Measurements from ENCODE around the gene ARMC2. TPM values are rescaled to one million over a fixed set of nuclear protein-coding genes. Genes with fewer than 3 reads are reported as not detected.

ARMC2 gene
- polyA plus RNA-seq, 2 of the 4 experiments (the other 2 are of a cell fraction), result 2.1 to 4.9 TPM

DNA sequence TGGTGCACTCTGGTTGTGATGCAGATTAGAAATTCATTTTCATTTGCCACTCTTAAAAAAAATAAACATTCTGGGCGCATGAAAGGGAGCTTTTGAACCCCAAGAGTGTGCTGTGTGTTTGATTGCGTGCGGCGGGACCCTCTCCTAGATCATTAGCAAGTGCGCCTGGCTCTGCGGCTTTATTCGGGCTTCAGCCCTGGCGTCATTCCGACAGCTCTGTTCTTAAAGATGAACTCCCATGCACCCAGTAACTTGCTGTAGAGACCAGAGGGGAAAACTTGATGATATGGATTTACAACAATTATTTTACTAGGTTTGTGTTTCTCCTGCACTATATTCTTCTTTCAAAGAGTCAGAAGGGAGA is 48.9 kb upstream of the ARMC2 start:
- TF ChIP-seq RFX5 (IDR thresholded peaks at IDR 0.05) (no peak), HOXA7 (CRISPR knock-in tag; IDR thresholded peaks at IDR 0.05) (no peak), HOXB5 (CRISPR knock-in tag; IDR thresholded peaks at IDR 0.05) (no peak), FOXS1 (CRISPR knock-in tag; IDR thresholded peaks at IDR 0.05) (no peak), KDM1A (IDR thresholded peaks at IDR 0.05; ENCODE audit: low read depth) (no peak), SREBF2 (IDR thresholded peaks at IDR 0.05) (no peak), FOSB (CRISPR knock-in tag; IDR thresholded peaks at IDR 0.05) (no peak), HDAC2 (IDR thresholded peaks at IDR 0.05) (no peak), HOXB13 (CRISPR knock-in tag; IDR thresholded peaks at IDR 0.05; ENCODE audit: low read depth) (no peak), HMGXB4 (CRISPR knock-in tag; IDR thresholded peaks at IDR 0.05; ENCODE audit: borderline replicate concordance) (no peak), CBX2 (IDR thresholded peaks at IDR 0.05; ENCODE audit: borderline replicate concordance, low read depth) (no peak)
- TF ChIP-seq, protein P1, sequence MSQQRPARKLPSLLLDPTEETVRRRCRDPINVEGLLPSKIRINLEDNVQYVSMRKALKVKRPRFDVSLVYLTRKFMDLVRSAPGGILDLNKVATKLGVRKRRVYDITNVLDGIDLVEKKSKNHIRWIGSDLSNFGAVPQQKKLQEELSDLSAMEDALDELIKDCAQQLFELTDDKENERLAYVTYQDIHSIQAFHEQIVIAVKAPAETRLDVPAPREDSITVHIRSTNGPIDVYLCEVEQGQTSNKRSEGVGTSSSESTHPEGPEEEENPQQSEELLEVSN (IDR thresholded peaks at IDR 0.05; ENCODE audit: borderline replicate concordance, low read depth), result no peak
- Histone ChIP-seq H3K4me3 (no peak overlapping the region), H3K9me3 (no peaks in the 10 kb centered on the region), H3K4me2 (no peak overlapping the region), H3K27ac (no peak overlapping the region), H3K4me1 (no peaks in the 10 kb centered on the region)
- CTCF ChIA-PET, result no interaction called here
- WGBS (ENCODE audit: missing lambda C conversion rate), result 80% methylated on average over 9 of the region's 9 CpGs
- FAIRE-seq (no peak), ATAC-seq (no peak), DNase-seq (ENCODE audit: low read depth in 1 of 2, low spot score in 1 of 2) (no peak)
- POLR2A ChIA-PET, result no interaction called here

GRCh38 chr6:108799791-108800190 is 48.4 kb upstream of the ARMC2 start:
- WGBS (ENCODE audit: missing lambda C conversion rate), result 89% methylated on average over 1 of the region's 1 CpG

GRCh38 chr6:108800427-108800864 is 47.8 kb upstream of the ARMC2 start:
- CTCF ChIA-PET, result interaction anchor here (0.6 kb wide), 1 partner anchor 236 kb away, joined by 3 read pairs; no protein-coding TSS in a partner anchor
- ATAC-seq (no peak), DNase-seq (ENCODE audit: low read depth in 1 of 2, low spot score in 1 of 2) (no peak), FAIRE-seq (no peak)
- TF ChIP-seq HOXB13 (CRISPR knock-in tag; IDR thresholded peaks at IDR 0.05; ENCODE audit: low read depth) (no peak), MAFK (IDR thresholded peaks at IDR 0.05; ENCODE audit: partially characterized antibody) (no peak), ZSCAN20 (CRISPR knock-in tag; IDR thresholded peaks at IDR 0.05) (no peak), EHF (CRISPR knock-in tag; IDR thresholded peaks at IDR 0.05) (no peak)
- TF ChIP-seq, protein P2, sequence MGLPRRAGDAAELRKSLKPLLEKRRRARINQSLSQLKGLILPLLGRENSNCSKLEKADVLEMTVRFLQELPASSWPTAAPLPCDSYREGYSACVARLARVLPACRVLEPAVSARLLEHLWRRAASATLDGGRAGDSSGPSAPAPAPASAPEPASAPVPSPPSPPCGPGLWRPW (IDR thresholded peaks at IDR 0.05), result no peak
- TF ChIP-seq, protein P3, sequence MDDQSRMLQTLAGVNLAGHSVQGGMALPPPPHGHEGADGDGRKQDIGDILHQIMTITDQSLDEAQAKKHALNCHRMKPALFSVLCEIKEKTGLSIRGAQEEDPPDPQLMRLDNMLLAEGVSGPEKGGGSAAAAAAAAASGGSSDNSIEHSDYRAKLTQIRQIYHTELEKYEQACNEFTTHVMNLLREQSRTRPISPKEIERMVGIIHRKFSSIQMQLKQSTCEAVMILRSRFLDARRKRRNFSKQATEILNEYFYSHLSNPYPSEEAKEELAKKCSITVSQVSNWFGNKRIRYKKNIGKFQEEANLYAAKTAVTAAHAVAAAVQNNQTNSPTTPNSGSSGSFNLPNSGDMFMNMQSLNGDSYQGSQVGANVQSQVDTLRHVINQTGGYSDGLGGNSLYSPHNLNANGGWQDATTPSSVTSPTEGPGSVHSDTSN (IDR thresholded peaks at IDR 0.05), result no peak
- TF ChIP-seq, protein P4, sequence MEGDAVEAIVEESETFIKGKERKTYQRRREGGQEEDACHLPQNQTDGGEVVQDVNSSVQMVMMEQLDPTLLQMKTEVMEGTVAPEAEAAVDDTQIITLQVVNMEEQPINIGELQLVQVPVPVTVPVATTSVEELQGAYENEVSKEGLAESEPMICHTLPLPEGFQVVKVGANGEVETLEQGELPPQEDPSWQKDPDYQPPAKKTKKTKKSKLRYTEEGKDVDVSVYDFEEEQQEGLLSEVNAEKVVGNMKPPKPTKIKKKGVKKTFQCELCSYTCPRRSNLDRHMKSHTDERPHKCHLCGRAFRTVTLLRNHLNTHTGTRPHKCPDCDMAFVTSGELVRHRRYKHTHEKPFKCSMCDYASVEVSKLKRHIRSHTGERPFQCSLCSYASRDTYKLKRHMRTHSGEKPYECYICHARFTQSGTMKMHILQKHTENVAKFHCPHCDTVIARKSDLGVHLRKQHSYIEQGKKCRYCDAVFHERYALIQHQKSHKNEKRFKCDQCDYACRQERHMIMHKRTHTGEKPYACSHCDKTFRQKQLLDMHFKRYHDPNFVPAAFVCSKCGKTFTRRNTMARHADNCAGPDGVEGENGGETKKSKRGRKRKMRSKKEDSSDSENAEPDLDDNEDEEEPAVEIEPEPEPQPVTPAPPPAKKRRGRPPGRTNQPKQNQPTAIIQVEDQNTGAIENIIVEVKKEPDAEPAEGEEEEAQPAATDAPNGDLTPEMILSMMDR (IDR thresholded peaks at IDR 0.05), result no peak
- Histone ChIP-seq H3K4me3 (no peak overlapping the region), H3K4me1 (no peaks in the 10 kb centered on the region), H3K4me2 (no peak overlapping the region), H3K27ac (no peak overlapping the region), H3K9me3 (no peaks in the 10 kb centered on the region)
- POLR2A ChIA-PET, result no interaction called here
- 62% methylated on average over 6 of the region's 6 CpGs for WGBS (ENCODE audit: missing lambda C conversion rate)

More at GRCh38 chr6:108799791-108800190, 48.4 kb upstream of the ARMC2 start:
- H3K27ac ChIP-seq, result no peak overlapping the region
- no peak for TF ChIP-seq MYC (IDR thresholded peaks at IDR 0.05; ENCODE audit: borderline replicate concordance, low read length)
- TF ChIP-seq ZNF302 (CRISPR knock-in tag; IDR thresholded peaks at IDR 0.05), result no peak
- TF ChIP-seq, protein P4 (IDR thresholded peaks at IDR 0.05), result no peak
- no peak for TF ChIP-seq KDM1A (IDR thresholded peaks at IDR 0.05; ENCODE audit: low read depth)
- no peak for TF ChIP-seq HDAC2 (IDR thresholded peaks at IDR 0.05)
- TF ChIP-seq MAFK (IDR thresholded peaks at IDR 0.05; ENCODE audit: partially characterized antibody), result no peak
- TF ChIP-seq EHF (CRISPR knock-in tag; IDR thresholded peaks at IDR 0.05), result no peak
- TF ChIP-seq JUN (IDR thresholded peaks at IDR 0.05), result no peak
- TF ChIP-seq TFCP2L1 (CRISPR knock-in tag; IDR thresholded peaks at IDR 0.05), result no peak
- TF ChIP-seq JUNB (IDR thresholded peaks at IDR 0.05), result no peak
- TF ChIP-seq FOSL2 (IDR thresholded peaks at IDR 0.05), result no peak
- no peak for TF ChIP-seq FOSL2 (CRISPR knock-in tag; IDR thresholded peaks at IDR 0.05)
- no peak for TF ChIP-seq FOXS1 (CRISPR knock-in tag; IDR thresholded peaks at IDR 0.05)
- no peak for TF ChIP-seq ZFP36 (IDR thresholded peaks at IDR 0.05; ENCODE audit: borderline replicate concordance, partially characterized antibody)
- ATAC-seq (no peak), DNase-seq (ENCODE audit: low read depth in 1 of 2, low spot score in 1 of 2) (no peak), FAIRE-seq (no peak)
- no peak overlapping the region for H3K4me2 ChIP-seq
- ChIA-PET POLR2A (no interaction called here), CTCF (no interaction called here)
- H3K9me3 ChIP-seq, result no peaks in the 10 kb centered on the region
- no peaks in the 10 kb centered on the region for H3K4me1 ChIP-seq
- no peak overlapping the region for H3K4me3 ChIP-seq
